HCT116 (cell line): ENCODE measurements around the gene ARHGEF16. TPM values are rescaled to one million over a fixed set of nuclear protein-coding genes. Genes with fewer than 3 reads are reported as not detected.

Experiments used
- ATAC-seq: fragments of 200-7000 bp; cut with Tn5 transposase; 2 replicates; pipeline ENCODE4 v1.9.1; 2020; ENCODE audit warnings: mild to moderate bottlenecking, moderate library complexity
- BruUV-seq: library from RNA; stranded (reverse); fragments of 400-500 nt; replicated peaks from 2 replicates; lab custom pipeline; 2021; lab: Mats Ljungman, UMichigan
- CTCF ChIA-PET: fragments of 300-600 bp; sonication (Branson Sonifier 250); formaldehyde crosslinking; loops from one replicate; lab custom pipeline; 2021; ENCODE audit warnings: antibody characterized with exemption; lab: Charles Lee
- POLR2A ChIA-PET: fragments of 300-600, 350-600 bp; sonication (Branson Sonifier 250); formaldehyde crosslinking; loops from one replicate; lab custom pipeline; 2021; ENCODE audit warnings: antibody characterized with exemption; lab: Charles Lee
- RAD21 ChIA-PET, 2 experiments: fragments of 300-600 bp; sonication (Branson Sonifier 250); formaldehyde crosslinking; loops; one replicate each; lab custom pipeline; 2023; ENCODE audit warnings: low total read pairs in 2 of 2; ENCODE audit not compliant: uncharacterized antibody in 2 of 2, unreplicated experiment in 2 of 2, low non-redundant PET in 1 of 2; lab: Charles Lee
- DNase-seq: peaks from one replicate; pipeline ENCODE4 v3.0.0-alpha.2; 2010; ENCODE audit warnings: low read depth, low spot score
- H2AFZ ChIP-seq: fragments of 200-600 bp; shearing (Covaris generic), sonication (generic); 2 replicates; pipeline ENCODE4 v1.6.1; 2017; ENCODE audit warnings: low read depth, mixed run types, mixed read lengths, antibody characterized with exemption, low read length; ENCODE audit not compliant: poor library complexity, severe bottlenecking
- H3K27ac ChIP-seq: 2 replicates; pipeline ENCODE4 v1.5.1; 2012; ENCODE audit warnings: low read depth, low read length
- H3K27me3 ChIP-seq: fragments of 200-600 bp; sonication (generic); 2 replicates; pipeline ENCODE4 v1.6.1; 2016; ENCODE audit warnings: mixed run types, low read length, mixed read lengths; ENCODE audit not compliant: insufficient read depth
- H3K36me3 ChIP-seq, 2 experiments: fragments of 200-500 bp in 1 of 2; fragments of 200-600 bp in 1 of 2; sonication (Bioruptor generic) in 1 of 2; sonication (generic) in 1 of 2; 2 replicates each; pipeline versions ENCODE4 v1.5.1 to v1.6.1; 2014 to 2016; ENCODE audit warnings: low read length in 2 of 2, inconsistent platforms in 1 of 2, mixed read lengths in 1 of 2, mixed run types in 1 of 2; ENCODE audit not compliant: insufficient read depth in 2 of 2, control insufficient read depth in 1 of 2
- H3K4me1 ChIP-seq, 2 experiments: fragments of 200-600 bp in 1 of 2; sonication (generic) in 1 of 2; 2 replicates each; pipeline versions ENCODE4 v1.5.1 to v1.6.1; 2012 to 2017; ENCODE audit warnings: low read length in 2 of 2, inconsistent platforms in 1 of 2, mild to moderate bottlenecking in 1 of 2, mixed read lengths in 1 of 2, mixed run types in 1 of 2, moderate library complexity in 1 of 2; ENCODE audit not compliant: insufficient read depth in 2 of 2, control insufficient read depth in 1 of 2
- H3K4me2 ChIP-seq: fragments of 200-600 bp; sonication (generic); 2 replicates; pipeline ENCODE4 v1.6.1; 2017; ENCODE audit warnings: mixed run types, low read length, mixed read lengths
- H3K4me3 ChIP-seq, 2 experiments: fragments of 200-600 bp in 1 of 2; sonication (generic) in 1 of 2; replicated peaks in 1 of 2; 2 replicates each; pipeline ENCODE4 v1.5.1; 2011 to 2016; ENCODE audit warnings: low read length in 2 of 2, control low read depth in 1 of 2, low read depth in 1 of 2, mild to moderate bottlenecking in 1 of 2, mixed read lengths in 1 of 2, mixed run types in 1 of 2
- H3K79me2 ChIP-seq: fragments of 200-600 bp; sonication (generic); 2 replicates; pipeline ENCODE4 v1.6.1; 2017; ENCODE audit warnings: mild to moderate bottlenecking, mixed run types, low read length, moderate library complexity, mixed read lengths; ENCODE audit not compliant: insufficient read depth
- H3K9ac ChIP-seq: fragments of 200-600 bp; sonication (generic); 2 replicates; pipeline ENCODE4 v1.6.1; 2016; ENCODE audit warnings: low read length, mixed read lengths
- H3K9me2 ChIP-seq: fragments of 200-600 bp; sonication (generic), shearing (Covaris generic); 2 replicates; pipeline ENCODE4 v1.6.1; 2017; ENCODE audit warnings: mixed run types, mild to moderate bottlenecking, moderate library complexity; ENCODE audit not compliant: insufficient read depth
- H3K9me3 ChIP-seq, 2 experiments: fragments of 200-500 bp in 1 of 2; fragments of 200-600 bp in 1 of 2; sonication (Bioruptor generic) in 1 of 2; sonication (generic) in 1 of 2; 2 replicates each; pipeline ENCODE4 v1.6.1; 2014 to 2017; ENCODE audit warnings: low read length in 2 of 2, mixed read lengths in 2 of 2, inconsistent platforms in 1 of 2, low read depth in 1 of 2, mild to moderate bottlenecking in 1 of 2, mixed run types in 1 of 2, moderate library complexity in 1 of 2; ENCODE audit not compliant: control insufficient read depth in 1 of 2, insufficient read depth in 1 of 2
- H4K20me1 ChIP-seq: fragments of 200-600 bp; sonication (generic), shearing (Covaris generic); 2 replicates; pipeline ENCODE4 v1.6.1; 2017; ENCODE audit warnings: mixed run types, mild to moderate bottlenecking, moderate library complexity; ENCODE audit not compliant: insufficient read depth
- ATF3 ChIP-seq: IDR thresholded peaks from 2 replicates; pipeline ENCODE4 v1.6.1; 2012
- CBX3 ChIP-seq: IDR thresholded peaks from 2 replicates; pipeline ENCODE4 v1.6.1; 2012; ENCODE audit warnings: low read depth
- EGR1 ChIP-seq: IDR thresholded peaks from 2 replicates; pipeline ENCODE4 v1.6.1; 2012; ENCODE audit warnings: low read depth
- EZH2phosphoT487 ChIP-seq: fragments of 200-600 bp; IDR thresholded peaks from 2 replicates; pipeline ENCODE4 v1.6.1; 2018; ENCODE audit warnings: antibody characterized with exemption, borderline replicate concordance
- FOSL1 ChIP-seq: IDR thresholded peaks from 2 replicates; pipeline ENCODE4 v1.6.1; 2012; ENCODE audit warnings: low read depth
- JUND ChIP-seq: IDR thresholded peaks from 2 replicates; pipeline ENCODE4 v1.6.1; 2012
- RAD21 ChIP-seq: IDR thresholded peaks from 2 replicates; pipeline ENCODE4 v1.6.1; 2012; ENCODE audit warnings: low read depth, mild to moderate bottlenecking
- REST ChIP-seq: IDR thresholded peaks from 2 replicates; pipeline ENCODE4 v1.6.1; 2012; ENCODE audit warnings: low read depth
- SIN3A ChIP-seq: IDR thresholded peaks from 2 replicates; pipeline ENCODE4 v1.6.1; 2012; ENCODE audit warnings: low read depth
- SP1 ChIP-seq: IDR thresholded peaks from 2 replicates; pipeline ENCODE4 v1.6.1; 2012; ENCODE audit warnings: low read depth
- SRF ChIP-seq: IDR thresholded peaks from 2 replicates; pipeline ENCODE4 v1.6.1; 2012; ENCODE audit warnings: low read depth
- YY1 ChIP-seq: IDR thresholded peaks from 2 replicates; pipeline ENCODE4 v1.6.1; 2011; ENCODE audit warnings: low read length, low read depth, moderate library complexity, mild to moderate bottlenecking; ENCODE audit not compliant: insufficient replicate concordance; ENCODE audit errors: extremely low read depth
- ZFX ChIP-seq: fragments of 450-650 bp; IDR thresholded peaks from 2 replicates; pipeline ENCODE4 v1.6.1; 2017
- ZNF274 ChIP-seq: fragments of 200-500 bp; sonication (Bioruptor generic); IDR thresholded peaks from 2 replicates; pipeline ENCODE4 v1.6.1; 2014; ENCODE audit warnings: mild to moderate bottlenecking, low read depth, low read length, inconsistent platforms
- intact Hi-C: fragments of 100-400 bp; cut with micrococcal nuclease; formaldehyde crosslinking; loops from 2 replicates; pipeline ENCODE4 v1.10.0; 2022
- total RNA-seq: library from RNA; stranded (reverse); gene quantifications from one replicate; pipeline ENCODE4 v1.2.1, GENCODE V29; 2021; ENCODE audit not compliant: unreplicated experiment
- TF ChIP-seq, protein P1 (sequence below): IDR thresholded peaks from 2 replicates; pipeline ENCODE4 v1.6.1; 2011; ENCODE audit warnings: mild to moderate bottlenecking, low read length, moderate library complexity; ENCODE audit not compliant: insufficient replicate concordance; ENCODE audit errors: extremely low read depth
- TF ChIP-seq, protein P2 (sequence below): IDR thresholded peaks from 2 replicates; pipeline ENCODE4 v1.6.1; 2012
- TF ChIP-seq, protein P3 (sequence below), 3 experiments: fragments of 200-600 bp in 1 of 3; sonication (generic) in 1 of 3; IDR thresholded peaks in 2 of 3; conservative IDR thresholded peaks in 1 of 3; 2 replicates each; pipeline ENCODE4 v1.5.1; 2012 to 2017; ENCODE audit warnings: low read depth in 2 of 3, low read length in 2 of 3, antibody characterized with exemption in 1 of 3, borderline replicate concordance in 1 of 3, control low read depth in 1 of 3, mild to moderate bottlenecking in 1 of 3, mixed read lengths in 1 of 3, mixed run types in 1 of 3, moderate library complexity in 1 of 3; ENCODE audit not compliant: insufficient read depth in 1 of 3

ARHGEF16 gene
- total RNA-seq, 1 experiment from 2014 or later, result 37.4 TPM

GRCh38 chr1:3442901-3443300, 11.6 kb upstream of the ARHGEF16 start:
- RAD21 ChIA-PET, result no interaction called here
- H2AFZ ChIP-seq, result no peak overlapping the region
- peaks cover 5% of the 10 kb centered on the region; the same call in 1 of the 2 replicates for H3K27me3 ChIP-seq
- no peak for TF ChIP-seq RAD21
- no peak for TF ChIP-seq YY1
- TF ChIP-seq SP1, result no peak
- TF ChIP-seq SIN3A, result no peak
- no peak for TF ChIP-seq REST
- TF ChIP-seq CBX3, result no peak
- TF ChIP-seq, protein P1, sequence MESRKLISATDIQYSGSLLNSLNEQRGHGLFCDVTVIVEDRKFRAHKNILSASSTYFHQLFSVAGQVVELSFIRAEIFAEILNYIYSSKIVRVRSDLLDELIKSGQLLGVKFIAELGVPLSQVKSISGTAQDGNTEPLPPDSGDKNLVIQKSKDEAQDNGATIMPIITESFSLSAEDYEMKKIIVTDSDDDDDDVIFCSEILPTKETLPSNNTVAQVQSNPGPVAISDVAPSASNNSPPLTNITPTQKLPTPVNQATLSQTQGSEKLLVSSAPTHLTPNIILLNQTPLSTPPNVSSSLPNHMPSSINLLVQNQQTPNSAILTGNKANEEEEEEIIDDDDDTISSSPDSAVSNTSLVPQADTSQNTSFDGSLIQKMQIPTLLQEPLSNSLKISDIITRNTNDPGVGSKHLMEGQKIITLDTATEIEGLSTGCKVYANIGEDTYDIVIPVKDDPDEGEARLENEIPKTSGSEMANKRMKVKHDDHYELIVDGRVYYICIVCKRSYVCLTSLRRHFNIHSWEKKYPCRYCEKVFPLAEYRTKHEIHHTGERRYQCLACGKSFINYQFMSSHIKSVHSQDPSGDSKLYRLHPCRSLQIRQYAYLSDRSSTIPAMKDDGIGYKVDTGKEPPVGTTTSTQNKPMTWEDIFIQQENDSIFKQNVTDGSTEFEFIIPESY, result no peak
- TF ChIP-seq JUND, result no peak
- TF ChIP-seq ATF3, result no peak
- TF ChIP-seq, protein P2, sequence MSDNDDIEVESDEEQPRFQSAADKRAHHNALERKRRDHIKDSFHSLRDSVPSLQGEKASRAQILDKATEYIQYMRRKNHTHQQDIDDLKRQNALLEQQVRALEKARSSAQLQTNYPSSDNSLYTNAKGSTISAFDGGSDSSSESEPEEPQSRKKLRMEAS, result no peak
- TF ChIP-seq, protein P3, sequence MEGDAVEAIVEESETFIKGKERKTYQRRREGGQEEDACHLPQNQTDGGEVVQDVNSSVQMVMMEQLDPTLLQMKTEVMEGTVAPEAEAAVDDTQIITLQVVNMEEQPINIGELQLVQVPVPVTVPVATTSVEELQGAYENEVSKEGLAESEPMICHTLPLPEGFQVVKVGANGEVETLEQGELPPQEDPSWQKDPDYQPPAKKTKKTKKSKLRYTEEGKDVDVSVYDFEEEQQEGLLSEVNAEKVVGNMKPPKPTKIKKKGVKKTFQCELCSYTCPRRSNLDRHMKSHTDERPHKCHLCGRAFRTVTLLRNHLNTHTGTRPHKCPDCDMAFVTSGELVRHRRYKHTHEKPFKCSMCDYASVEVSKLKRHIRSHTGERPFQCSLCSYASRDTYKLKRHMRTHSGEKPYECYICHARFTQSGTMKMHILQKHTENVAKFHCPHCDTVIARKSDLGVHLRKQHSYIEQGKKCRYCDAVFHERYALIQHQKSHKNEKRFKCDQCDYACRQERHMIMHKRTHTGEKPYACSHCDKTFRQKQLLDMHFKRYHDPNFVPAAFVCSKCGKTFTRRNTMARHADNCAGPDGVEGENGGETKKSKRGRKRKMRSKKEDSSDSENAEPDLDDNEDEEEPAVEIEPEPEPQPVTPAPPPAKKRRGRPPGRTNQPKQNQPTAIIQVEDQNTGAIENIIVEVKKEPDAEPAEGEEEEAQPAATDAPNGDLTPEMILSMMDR (IDR thresholded peaks at IDR 0.05 in 2 of 3, conservative IDR thresholded peaks at IDR 0.05 in 1 of 3; ENCODE audit: borderline replicate concordance in 1 of 3, insufficient read depth in 1 of 3, low read depth in 2 of 3, low read length in 2 of 3), result no peak
- TF ChIP-seq EZH2phosphoT487, result no peak
- TF ChIP-seq ZFX, result no peak
- no peak for TF ChIP-seq ZNF274
- TF ChIP-seq FOSL1, result no peak
- no peak for TF ChIP-seq EGR1
- no peak for TF ChIP-seq SRF
- no peak overlapping the region for H3K9ac ChIP-seq
- ATAC-seq, result no peak
- H3K36me3 ChIP-seq, result no peaks in the 10 kb centered on the region
- no peaks in the 10 kb centered on the region for H3K9me2 ChIP-seq
- POLR2A ChIA-PET, result no interaction called here
- no peaks in the 10 kb centered on the region for H4K20me1 ChIP-seq
- no peak overlapping the region for H3K27ac ChIP-seq
- no peak for DNase-seq
- no peaks in the 10 kb centered on the region for H3K4me1 ChIP-seq
- no peak overlapping the region for H3K4me2 ChIP-seq
- no peak overlapping the region for H3K4me3 ChIP-seq
- BruUV-seq, result no TSS peak
- no peaks in the 10 kb centered on the region for H3K9me3 ChIP-seq
- intact Hi-C loops, result no loop called here
- CTCF ChIA-PET, result interaction anchor here (1.4 kb wide), 1 partner anchor 10 kb away, joined by 4 read pairs; no protein-coding TSS in a partner anchor
- no peaks in the 10 kb centered on the region for H3K79me2 ChIP-seq
